A673 (cell line): ENCODE measurements around the gene NSL1.

Experiments used
- EZH2 ChIP-seq: fragments of 200-600 bp; sonication (generic); IDR thresholded peaks from 2 replicates; pipeline ENCODE4 v1.6.1; 2017; ENCODE audit warnings: borderline replicate concordance, low read depth, mild to moderate bottlenecking, mixed read lengths, antibody characterized with exemption, low read length; ENCODE audit not compliant: poor library complexity, severe bottlenecking
- TF ChIP-seq, protein P1 (sequence below): fragments of 300-800, 200-600 bp; sonication (generic); conservative IDR thresholded peaks from 2 replicates; pipeline ENCODE4 v1.5.1; 2017; ENCODE audit warnings: low read depth, mild to moderate bottlenecking, antibody characterized with exemption, low read length, moderate library complexity, mixed read lengths

DNA sequence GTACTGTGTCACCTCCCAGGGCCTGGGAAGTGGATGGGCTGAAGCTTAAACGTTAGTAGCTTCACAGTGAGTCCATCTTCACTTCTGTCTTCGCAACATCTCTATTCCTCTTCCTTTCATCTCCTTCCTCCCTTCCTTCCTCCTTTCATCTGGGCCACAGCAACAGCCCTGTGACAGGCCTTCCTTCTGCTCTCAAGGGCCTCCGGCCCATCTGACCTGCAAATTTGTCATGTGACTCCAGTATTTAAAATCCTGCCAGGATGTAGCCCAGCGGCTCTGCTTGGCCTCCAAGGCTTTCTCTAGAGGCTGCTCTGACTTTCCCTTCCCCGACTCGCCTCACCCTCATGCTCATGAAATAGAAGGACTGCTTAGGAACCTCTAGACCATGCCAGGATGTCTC, 81.0 kb downstream of the NSL1 start:
- TF ChIP-seq, protein P1, sequence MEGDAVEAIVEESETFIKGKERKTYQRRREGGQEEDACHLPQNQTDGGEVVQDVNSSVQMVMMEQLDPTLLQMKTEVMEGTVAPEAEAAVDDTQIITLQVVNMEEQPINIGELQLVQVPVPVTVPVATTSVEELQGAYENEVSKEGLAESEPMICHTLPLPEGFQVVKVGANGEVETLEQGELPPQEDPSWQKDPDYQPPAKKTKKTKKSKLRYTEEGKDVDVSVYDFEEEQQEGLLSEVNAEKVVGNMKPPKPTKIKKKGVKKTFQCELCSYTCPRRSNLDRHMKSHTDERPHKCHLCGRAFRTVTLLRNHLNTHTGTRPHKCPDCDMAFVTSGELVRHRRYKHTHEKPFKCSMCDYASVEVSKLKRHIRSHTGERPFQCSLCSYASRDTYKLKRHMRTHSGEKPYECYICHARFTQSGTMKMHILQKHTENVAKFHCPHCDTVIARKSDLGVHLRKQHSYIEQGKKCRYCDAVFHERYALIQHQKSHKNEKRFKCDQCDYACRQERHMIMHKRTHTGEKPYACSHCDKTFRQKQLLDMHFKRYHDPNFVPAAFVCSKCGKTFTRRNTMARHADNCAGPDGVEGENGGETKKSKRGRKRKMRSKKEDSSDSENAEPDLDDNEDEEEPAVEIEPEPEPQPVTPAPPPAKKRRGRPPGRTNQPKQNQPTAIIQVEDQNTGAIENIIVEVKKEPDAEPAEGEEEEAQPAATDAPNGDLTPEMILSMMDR: no peak
- TF ChIP-seq EZH2: no peak
